HG03139 (cell line): ENCODE data around the gene SMOC2.

Source experiments
- ATAC-seq: cut with Tn5 transposase; IDR thresholded peaks from one replicate; pipeline ENCODE4 v1.9.1; 2021; ENCODE audit not compliant: unreplicated experiment

The SMOC2 gene

GRCh38 chr6:168513766-168514165 is 72.8 kb downstream of the SMOC2 start:
- ATAC-seq, result no peak

GRCh38 chr6:168514216-168514615 is 73.2 kb downstream of the SMOC2 start:
- ATAC-seq, result no peak

GRCh38 chr6:168515376-168515775 is 74.4 kb downstream of the SMOC2 start:
- ATAC-seq, result no peak

GRCh38 chr6:168516944-168517741 is 76.2 kb downstream of the SMOC2 start:
- no peak for ATAC-seq

- ATAC-seq, result no peak
Measured at GRCh38 chr6:168517742-168518347, 76.9 kb downstream of the SMOC2 start.

GRCh38 chr6:168518348-168518745 is 77.4 kb downstream of the SMOC2 start:
- no peak for ATAC-seq

GRCh38 chr6:168518867-168519266 is 77.9 kb downstream of the SMOC2 start:
- ATAC-seq, result no peak

- no peak for ATAC-seq
Measured at GRCh38 chr6:168520233-168520632, 79.2 kb downstream of the SMOC2 start.

- ATAC-seq, result no peak
Measured at GRCh38 chr6:168524571-168525001, 83.6 kb downstream of the SMOC2 start.

GRCh38 chr6:168525114-168525513 is 84.1 kb downstream of the SMOC2 start:
- no peak for ATAC-seq

- ATAC-seq, result no peak
Measured at GRCh38 chr6:168525926-168526630, 85.1 kb downstream of the SMOC2 start.

GRCh38 chr6:168526841-168527281 is 85.9 kb downstream of the SMOC2 start:
- no peak for ATAC-seq

GRCh38 chr6:168527451-168528210 is 86.6 kb downstream of the SMOC2 start:
- ATAC-seq, result no peak

- no peak for ATAC-seq
Measured at GRCh38 chr6:168528474-168529095, 87.6 kb downstream of the SMOC2 start.

- ATAC-seq, result no peak
Measured at GRCh38 chr6:168529214-168529613, 88.2 kb downstream of the SMOC2 start.

- ATAC-seq, result no peak
Measured at GRCh38 chr6:168530653-168531071, 89.7 kb downstream of the SMOC2 start.

GRCh38 chr6:168532070-168532469 is 91.1 kb downstream of the SMOC2 start:
- ATAC-seq, result no peak

- ATAC-seq, result no peak
Measured at GRCh38 chr6:168533414-168533813, 92.4 kb downstream of the SMOC2 start.

- no peak for ATAC-seq
Measured at GRCh38 chr6:168534265-168534664, 93.3 kb downstream of the SMOC2 start.

- ATAC-seq, result no peak
Measured at GRCh38 chr6:168535711-168536110, 94.7 kb downstream of the SMOC2 start.

- no peak for ATAC-seq
Measured at GRCh38 chr6:168536196-168536595, 95.2 kb downstream of the SMOC2 start.
